Activated naive CD4-positive, alpha-beta T cell treated with Interleukin-2 at 50 U/mL for 16 hours (primary cell): Measurements from ENCODE around the gene RTN4RL1.
"Not testable (repeated sequence)": the region's sequence is repeated elsewhere in the genome, so short reads cannot be mapped to it uniquely, and the experiment has no call there.

Experiments
- DNase-seq: peaks from one replicate; pipeline ENCODE4 v3.0.0-alpha.2; 2020

Gene RTN4RL1

DNA sequence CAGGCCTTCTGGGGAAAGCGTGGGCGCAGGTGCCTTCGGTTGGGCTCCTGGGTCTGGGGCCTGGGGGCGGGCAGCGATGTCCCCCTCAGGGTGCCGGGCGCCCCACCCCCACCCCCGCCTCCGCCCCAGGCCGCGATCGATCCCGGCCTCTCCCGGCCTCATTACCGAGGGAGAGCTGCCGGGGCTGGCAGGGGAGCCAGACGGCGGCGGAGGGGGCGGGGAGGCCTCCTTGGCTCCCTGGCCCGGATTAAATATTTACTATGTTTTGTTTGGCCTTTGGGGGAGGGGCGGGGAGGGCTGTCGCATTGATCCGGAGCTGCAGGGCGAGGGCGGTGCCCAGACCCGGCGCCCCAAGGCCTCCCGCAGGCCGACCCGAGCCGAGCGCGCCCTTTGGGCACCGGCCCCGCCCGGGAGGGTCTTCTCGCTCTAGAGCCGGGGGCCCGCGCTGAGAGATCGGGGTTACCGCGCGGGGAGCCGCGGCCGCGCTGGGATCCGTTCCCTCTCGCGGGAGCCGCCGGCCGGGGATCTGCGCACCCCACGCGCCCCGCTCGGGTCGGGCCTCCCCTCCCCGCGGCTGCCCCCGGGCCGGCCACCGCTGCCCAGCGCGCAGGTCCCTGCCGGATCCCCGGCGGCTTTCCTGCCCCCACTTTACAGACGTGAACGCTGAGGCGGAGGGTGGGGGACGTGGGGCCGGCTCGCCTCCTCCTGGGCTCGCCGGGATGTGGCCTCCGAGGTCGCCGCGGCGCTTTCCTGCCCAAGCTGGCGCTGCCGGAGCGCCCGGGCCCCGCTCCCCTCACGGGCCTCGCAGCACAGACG lies 27.0 kb downstream of the RTN4RL1 start:
- no peak for DNase-seq

DNA sequence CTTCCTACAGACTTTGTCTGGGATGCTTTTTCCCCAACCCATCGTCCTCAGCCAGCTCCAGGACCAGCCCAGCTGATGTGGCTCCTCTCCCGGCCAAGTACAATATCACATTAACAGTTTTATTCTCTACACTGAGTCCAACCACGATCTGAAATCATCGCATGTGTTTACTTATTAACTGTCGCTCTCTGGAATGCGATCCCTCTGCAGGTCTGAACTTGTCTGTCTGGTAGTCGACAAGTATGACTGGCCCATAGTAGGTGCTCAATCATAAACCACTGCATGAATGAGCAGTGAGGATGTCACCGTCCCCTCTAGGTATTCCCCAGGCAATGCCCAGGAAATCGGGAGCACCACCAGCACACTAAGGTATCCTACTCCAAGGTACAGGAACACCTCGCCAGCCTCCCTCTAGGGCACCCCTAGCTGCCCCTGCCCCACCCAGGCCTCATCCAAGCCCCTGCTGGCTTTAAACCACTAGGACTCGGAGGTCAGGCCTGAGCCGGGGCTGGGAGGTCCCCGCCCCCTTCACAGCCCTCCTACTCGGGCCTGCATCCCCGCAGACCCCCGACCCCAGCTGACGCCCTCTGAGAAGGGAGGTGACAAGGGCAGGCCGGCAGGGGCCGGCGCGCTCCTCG lies 27.7 kb downstream of the RTN4RL1 start:
- DNase-seq: no peak

DNA sequence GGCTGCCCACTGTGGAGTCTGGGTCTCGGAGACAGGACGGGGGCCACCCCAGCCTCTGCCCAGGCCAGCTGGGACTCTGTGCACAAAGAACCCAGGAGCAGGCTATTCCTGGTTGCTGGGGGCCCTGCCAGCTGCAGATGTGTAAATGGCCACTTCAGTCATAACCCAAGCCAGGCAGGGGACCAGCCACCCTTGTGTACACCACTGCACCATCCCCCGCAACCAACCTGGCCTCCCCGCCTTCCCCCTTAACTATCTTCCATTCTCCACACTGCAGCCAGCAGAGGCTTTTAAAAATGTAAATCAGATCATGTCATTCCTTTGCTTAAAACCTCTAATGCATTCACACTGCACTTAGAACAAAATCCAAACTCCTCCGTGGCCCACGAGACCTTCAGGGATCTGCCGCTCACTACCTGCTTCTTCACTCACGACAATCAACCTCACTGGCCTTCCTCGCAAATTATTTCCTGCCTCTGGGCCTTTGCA lies 28.3 kb downstream of the RTN4RL1 start:
- no peak for DNase-seq

DNA sequence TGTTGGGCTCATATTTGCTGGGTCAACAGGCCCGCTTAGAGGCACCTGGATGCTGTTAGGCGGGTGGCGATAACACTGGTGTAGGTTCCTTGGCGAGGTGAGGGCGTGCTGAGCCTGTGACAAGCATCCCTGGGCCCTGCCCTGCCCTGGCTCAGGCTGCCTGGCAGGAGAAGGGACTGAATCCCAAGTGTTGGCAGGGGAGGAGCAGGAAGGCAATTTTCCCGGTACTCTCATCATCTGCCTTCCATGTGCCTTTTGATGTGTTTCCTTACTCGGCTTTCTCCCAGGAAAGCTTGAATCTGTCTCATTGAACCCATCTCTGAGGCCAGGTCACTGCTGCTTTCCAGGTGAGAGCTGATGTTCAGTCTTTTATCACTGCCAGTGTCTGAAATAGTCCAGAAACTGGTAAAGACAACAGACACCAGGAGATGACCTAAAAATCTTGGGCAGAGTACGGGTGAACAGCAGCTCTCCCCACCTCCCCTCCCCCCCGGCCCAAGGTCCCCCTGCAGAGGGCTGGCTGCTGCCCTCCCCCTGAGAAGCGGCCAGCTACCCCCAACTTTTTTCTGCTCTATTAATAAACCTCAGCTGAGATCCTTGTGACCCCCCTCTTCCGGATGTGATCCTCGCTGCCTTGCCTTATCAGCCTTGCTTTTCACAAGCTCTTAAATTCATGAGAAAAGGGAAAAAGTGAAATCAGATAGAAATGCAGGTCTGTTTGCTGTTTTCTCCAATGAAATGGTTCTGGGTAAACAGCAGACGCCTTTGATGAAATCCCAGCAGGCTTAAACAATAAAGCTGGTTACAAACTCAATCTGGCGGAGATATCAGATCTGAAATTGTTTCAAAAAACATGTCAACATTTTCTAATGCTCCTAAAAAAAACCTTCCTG lies 29.0 kb downstream of the RTN4RL1 start:
- DNase-seq: no peak

DNA sequence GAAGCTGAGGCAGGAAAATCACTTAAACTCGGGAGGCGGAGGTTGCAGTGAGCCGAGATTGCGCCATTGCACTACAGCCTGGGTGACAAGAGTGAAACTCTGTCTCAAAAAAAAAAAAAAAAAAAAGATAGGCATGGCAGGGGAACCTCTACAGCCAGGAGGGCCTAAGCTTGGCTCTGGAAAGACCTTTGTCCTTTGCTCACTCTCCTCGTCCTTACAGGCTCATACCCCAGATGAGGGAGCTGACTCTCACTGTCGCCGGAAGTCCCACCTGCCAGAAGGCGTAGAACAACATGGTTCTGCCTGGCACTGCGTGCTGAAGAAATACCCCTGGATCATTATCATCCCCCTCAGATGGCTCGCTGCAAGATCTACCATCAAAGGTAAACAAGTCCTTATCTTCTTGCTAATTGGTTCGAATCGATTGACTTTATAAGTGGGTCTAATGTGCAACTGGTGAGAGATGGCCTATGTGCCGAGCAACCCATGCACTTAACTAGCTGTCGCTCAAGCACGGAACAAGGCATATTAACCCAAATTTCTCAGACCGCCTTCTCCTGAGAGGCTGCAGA lies 29.7 kb downstream of the RTN4RL1 start:
- no peak for DNase-seq

DNA sequence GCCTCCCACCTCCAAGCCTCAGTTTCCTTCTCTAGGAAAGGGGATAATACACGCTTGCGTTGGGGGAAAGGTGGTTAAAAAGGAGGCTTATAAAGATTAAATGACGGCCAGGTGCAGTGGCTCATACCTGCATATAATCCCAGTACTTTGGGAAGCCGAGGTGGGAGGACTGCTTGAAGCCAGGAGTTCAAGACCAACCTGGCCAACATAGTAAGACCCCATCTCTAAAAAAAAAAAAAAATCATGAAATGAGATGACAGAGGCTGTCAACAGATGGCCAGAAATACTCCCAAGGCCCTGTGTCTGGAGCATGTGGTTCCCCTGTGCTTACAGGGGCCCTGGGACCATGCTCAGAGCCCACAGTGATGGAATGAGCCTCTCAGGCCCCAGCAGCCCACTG lies 30.4 kb downstream of the RTN4RL1 start:
- DNase-seq: no peak

DNA sequence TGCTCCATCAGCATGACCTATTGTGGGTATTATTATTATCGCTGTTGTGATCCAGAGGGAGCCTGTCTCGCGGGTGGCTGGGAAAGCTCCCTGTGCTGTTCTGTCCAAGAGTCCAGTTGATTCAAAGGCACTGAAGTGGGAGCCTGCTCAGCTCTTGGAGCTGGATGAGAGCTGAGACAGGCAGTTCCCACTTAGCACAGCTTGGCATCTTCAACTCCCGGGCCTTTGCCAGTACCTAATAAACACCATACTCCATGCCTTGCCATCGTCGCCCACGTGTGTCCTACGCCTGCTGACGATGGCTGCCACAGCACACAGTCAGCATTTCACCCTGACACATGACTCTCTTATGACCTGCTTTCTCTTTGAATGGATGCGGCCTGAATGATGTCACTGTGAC lies 32.6 kb downstream of the RTN4RL1 start:
- no peak for DNase-seq

DNA sequence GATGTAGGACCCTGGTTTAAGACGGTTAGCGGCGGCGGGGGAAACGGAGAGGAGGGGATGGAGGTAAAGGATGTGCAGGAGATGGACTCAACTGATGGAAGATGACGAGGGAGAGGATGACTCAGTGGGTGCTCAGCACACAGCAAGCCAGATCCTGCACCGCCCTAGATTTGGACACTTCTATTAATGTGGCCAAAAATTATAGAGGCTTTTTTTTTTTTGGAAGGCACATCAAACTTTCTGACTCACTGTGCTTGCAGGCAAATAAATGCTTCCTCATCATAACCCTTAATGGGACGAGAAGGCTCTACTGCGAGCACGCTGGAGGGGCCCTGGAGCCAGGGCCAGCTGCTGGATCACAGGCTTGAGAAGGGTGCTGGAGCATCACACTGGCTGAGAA lies 36.0 kb downstream of the RTN4RL1 start:
- no peak for DNase-seq

DNA sequence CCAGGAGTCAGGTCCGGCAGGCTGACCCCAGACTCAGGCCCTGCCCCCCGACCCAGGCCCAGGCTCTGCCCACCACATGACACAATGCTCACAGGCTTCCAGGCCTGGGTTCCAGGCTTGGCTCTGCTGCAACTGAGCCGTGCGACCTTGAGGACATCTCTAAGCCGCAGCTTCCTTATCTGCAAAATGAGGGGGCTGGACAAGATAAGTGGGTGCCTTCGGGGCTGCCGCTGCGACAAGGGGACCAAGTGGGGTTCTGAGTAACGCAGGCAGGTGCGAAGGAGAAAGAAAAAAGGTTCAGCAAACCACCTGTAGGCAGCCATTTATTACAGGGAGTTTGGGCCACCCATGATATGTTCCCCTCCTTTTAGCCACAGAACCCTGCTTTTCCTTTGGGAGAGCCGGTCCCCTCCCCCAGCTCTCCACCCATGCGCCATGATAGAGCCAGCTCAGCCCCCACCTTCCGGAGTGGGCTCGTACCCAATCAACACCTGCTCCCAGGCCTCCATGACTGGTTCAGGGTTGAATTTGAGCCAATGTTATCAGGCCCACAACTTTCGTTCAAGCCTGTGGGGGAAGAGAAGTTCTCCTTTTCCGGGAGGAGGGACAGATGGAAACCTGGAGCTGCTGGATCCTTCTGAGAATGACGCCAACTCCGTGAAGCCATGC lies 38.2 kb downstream of the RTN4RL1 start:
- no peak for DNase-seq

DNA sequence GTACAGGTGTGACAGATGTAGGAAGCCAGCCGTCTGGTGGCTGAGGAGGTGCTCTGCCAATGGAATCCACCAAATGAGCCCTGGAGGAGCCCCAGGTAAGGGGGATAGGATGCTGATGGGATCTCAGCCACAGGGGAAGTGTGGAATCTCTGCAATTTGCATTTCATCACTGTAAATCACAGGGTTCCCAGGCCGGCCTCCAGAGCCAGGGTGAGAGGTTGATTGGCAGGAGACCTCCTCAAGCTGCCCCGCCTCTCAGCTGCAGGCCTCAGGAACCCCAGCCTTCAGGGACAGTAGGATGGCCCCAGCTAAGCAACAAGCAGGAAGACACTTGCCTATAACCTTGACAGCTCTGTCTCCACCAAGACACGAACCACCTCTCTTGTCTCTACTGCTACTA lies 39.4 kb downstream of the RTN4RL1 start:
- no peak for DNase-seq

DNA sequence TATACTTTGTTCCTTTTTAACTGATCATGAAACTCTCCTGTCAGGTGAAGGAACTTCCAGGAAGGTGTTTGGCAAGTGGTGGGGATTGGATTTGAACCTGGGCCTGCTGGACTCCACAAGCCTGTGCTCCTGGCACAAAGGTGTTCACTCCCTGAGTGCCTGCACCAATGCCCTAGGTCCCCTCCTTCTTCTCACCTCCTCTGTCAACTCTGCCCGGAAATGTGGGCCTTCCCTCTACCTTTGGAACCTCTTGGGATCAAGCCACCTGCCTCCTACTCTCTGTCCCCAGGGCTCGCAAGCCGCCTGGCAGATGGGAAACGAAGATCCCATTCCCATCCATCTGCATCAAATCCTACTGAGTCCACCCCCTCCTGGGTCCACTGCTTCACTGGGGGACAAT lies 40.0 kb downstream of the RTN4RL1 start:
- no peak for DNase-seq

DNA sequence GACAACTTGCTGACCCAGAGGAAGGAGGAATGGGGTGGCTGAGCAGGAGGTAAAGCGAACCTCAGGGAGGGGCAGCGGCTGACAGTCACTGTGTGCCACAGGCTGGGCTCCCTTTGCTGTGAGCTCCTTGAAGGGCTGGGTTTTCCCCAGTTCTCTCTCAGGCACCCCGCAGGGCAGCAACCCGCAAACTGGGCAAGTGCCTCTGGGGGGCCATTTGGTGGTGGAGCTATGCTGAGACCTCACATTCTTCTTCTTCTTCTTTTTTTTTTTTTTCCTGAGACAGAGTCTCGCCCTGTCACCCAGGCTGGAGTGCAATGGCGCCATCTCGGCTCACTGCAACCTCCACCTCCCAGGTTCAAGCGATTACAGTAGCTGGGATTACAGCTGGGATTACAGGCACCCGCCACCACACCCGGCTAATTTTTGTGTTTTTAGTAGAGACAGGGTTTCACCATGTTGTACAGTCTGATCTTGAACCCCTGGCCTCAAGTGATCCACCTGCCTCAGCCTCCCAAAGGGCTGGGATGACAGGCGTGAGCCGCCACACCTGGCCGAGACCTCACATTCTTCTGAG lies 42.3 kb downstream of the RTN4RL1 start:
- not testable (repeated sequence) for DNase-seq

DNA sequence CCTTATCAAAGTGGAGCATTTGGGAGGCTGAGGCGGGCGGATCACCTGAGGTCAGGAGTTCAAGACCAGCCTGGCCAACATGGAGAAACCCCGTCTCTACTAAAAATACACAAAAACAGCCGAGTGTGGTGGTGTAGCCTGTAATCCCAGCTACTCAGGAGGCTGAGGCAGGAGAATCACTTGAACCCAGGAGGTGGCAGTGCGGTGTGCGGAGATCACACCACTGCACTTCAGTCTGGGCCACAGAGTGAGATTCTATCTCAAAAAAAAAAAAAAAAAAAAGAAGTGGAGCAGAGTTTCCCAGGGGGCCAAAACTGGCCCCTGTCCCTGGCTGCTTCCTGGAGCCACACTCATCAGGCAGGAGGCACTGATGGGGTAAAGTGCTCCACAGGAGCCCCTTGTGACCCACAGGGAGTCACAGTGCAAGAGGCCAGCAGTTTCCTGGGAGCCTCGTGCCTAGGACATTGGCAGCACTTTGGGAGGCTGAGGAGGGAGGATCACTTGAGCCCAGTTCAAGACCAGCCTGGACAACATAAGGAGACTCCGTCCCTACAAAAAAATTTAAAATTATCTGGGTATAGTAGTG lies 44.4 kb downstream of the RTN4RL1 start:
- no peak for DNase-seq

DNA sequence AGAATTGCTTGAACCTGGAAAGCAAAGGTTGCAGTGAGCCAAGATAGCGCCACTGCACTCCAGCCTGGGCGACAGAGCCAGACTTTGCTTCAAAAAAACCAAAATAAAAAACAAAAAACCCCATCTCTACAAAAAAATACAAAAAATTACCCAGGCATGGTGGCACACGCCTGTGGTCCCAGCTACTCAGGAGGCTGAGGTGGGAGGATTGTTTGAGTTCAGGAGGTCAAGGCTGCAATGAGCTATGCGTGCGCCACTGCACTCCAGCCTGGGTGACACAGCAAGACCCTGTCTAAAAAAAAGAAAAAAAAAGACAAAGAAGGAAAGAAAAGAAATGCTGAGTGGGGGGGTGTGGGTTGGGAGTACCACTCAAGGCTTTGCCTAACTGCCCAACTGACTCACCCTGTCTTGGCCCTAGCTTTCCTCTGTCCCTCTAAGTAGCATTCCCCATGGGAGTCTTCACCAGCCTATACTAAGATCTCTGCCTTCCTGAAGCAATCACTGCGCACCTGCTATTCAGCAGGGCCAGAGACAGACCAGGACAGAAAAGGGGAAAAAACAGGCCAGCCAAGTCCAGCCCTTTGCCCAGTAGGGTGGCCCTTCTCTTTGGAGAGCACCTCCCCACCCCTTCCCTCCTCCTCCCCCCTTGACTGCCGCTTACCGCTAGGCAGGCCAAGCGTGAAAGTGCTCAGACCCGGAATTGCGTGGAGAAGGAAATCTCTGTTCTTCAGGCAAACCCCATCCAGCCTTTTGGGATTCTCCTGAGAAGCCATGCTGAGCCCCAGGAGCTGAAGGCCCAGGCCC lies 45.8 kb downstream of the RTN4RL1 start:
- no peak for DNase-seq

DNA sequence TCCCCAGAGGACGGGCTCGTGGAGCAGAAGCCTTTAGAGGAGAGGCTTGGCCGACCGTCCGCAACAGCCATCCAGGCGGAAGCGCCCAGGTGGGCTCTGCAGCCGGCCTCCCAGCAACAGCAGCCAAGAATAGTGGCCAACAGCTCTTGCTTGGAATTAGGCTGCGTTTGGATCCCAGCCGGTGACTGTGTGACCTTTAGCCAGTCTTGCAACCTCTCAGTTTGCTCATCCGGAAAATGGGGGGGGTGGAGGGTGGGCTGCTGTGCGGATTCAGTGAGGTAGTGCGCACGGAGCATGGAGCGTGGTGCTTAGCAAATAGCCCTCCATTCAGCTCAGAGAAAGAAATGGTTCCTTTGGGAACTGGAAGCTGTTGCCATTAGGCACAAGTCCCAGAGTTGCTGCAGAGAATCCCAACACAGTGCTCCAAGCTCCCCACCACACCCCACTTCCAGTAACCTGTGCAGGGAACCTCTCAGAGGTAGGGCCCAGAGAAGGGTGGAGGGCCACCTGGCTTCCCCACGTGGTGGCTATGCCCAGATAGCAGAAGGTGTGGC lies 46.7 kb downstream of the RTN4RL1 start:
- no peak for DNase-seq

DNA sequence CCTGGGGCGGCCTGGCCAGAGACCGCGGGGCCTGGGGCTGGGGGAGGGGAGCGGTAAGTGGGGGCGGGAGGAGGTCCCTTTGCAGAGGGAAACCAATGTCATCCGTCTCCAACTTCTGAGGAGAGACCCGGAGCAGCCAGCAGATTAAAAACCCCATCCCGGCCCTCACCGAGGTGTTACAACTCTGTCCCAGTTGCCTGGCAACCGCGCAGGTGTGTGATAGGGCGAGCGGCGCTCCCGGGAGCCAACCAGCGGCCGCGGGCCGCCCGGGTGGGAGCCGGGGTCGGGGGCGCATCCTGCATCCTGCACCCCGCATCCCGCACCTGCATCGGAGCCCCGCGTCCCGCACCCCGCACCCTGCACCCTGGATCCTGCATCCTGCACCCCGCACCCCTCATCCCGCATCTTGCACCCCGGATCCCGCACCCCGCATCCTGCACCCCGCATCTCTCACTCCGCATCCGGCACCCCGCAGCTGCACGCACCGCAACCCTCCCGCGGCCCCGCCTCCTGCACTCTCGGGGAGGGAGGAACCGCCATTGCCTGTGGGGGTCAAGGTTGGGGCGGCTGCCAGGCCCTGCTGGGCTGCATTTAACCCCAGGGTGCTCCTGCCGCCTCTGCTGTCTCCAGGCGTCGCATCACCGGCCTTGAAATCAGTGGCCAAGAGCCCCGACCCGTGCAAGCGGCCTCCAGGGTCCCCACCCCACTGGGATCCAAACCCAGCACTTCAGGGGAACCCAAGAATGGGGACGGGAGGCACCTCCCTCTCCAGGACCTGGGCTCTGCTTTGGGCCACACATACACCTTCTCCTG lies 47.3 kb downstream of the RTN4RL1 start:
- no peak for DNase-seq

DNA sequence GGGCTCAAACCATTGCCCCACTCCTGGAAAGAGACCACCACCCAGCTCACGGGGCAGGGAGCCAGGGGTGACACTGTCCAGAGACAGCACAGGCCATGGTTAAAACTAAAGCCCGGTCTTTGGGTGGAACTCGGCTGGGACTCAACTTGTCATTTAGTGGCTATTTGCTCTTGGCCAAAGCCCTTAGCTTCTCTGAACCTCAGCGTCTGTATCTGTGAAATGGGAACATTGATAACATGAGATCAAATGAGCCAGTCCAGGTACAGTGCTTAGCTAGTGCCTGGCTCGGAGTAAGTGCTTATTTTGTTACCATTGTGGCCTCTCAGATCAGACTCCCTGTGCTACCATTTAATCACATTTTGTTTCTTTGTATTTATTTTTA lies 48.5 kb downstream of the RTN4RL1 start:
- no peak for DNase-seq

DNA sequence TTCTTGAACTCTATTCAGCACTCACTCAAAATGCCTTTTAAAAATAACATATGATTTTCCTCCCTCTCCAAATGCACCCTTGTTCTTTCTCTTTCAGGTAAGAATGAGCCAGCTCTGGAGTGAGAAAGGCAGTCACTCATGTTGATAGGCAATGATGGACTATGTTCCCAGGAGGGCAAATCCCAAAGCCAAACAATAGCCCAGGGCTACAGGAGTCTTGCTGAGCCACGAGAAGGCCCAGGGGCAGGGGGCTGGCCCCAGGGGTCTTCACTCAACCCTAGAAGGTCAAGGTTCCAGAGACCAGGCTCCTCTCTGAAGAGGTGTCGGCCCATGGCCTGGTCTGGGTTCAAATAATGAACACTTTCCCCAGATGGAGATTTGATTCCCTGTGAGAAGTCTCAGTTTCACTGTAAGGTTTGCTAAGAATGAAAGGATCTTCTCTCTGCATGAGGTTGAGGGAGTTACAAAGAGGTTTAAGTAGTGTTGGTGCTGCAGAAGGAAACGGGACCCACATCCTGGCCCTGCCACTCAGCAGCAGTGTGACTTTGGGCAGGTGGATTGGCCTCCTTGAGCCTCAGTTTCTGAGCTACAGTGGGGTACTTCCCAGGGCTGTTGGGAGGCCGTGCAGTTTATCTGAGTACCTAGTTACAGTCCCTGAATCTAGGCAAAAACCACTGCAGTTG lies 49.0 kb downstream of the RTN4RL1 start:
- no peak for DNase-seq

DNA sequence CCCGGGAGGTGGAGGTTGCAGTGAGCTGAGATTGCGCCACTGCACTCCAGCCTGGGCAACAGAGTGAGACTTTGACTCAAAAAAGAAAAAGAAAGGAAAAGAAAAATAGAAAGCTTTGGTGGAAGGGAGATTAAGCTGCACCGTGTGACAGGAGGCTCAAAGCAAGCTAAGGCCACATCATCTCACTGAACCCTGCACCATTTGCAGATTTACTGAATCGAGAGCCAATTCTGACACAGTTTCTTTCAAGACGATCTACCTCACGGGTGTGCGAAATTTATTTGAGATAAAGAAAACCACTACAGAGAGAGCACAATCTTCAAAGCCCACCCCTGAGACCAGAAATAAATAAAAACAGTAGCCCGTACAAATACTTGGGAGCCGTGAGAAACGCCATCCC lies 49.6 kb downstream of the RTN4RL1 start:
- DNase-seq: no peak
